NCI-H524 treated with DMSO at 0.1 percent for 48 hours (cell line): ENCODE results near the gene GALNT9.

Experiments used
- DNase-seq: peaks from one replicate; lab custom pipeline; 2025; lab: John Stamatoyannopoulos, UW

GALNT9 gene

DNA sequence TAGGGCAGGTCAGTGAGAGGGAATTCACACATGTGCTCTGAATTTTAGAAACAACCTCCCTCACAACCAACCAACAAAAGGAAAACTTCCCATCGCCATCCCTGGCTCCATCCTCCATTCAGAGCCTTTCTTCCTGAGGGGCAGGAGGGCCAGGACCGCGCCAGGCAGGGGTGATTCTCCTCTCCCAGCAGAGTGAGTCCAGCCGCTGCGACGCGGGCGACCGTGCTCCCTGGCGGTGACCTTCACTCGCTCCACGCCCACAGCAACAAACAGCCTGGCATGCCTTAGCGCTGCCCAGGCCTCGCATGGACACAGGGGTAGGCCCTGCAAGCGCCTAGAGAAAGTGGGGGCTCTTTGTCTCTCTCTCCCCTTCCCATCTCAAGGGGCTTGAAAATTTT, 3.7 kb downstream of the GALNT9 start:
- DNase-seq = no peak

DNA sequence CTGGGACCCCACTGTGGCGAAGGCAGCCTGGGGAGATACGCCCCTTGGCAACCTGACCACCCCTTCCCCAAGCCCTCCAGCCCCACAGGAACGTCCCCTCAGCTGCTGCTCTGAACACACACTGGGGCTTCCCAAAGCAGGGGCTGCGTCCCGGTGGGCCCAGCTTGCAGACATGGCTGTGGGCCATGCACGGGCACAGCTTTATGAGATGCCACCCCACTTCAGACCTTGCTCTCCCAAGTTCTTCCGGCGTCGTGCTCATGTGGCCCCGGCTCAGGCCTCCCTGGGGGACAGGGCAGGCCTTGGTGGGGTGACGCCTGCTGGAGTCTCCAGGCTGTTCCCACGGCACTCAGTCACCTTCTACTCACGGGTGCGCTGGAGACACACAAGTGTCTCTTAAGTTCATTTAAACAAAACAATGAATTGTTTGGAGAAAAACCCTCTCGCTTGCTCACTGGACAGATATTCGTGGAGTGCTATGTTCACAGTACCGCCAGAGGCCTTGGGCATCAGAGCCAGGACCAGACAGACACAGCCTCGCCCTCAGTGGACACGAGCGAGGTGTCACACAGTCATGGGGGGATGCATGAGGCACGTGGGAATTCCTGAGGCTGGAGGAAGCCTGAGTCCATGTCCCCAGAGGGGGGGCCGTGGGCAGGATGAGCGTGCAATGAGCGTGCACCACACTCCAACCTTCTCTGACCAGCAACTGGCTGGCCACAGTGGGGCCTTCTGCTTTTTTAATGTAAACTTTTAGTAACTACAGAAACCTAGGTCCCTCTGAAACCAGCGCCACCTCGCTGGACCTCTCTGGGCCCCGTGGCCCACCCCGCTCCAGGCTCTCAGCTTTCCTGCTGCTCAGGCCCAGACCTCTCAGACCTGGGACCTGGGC, 4.3 kb downstream of the GALNT9 start:
- no peak for DNase-seq

DNA sequence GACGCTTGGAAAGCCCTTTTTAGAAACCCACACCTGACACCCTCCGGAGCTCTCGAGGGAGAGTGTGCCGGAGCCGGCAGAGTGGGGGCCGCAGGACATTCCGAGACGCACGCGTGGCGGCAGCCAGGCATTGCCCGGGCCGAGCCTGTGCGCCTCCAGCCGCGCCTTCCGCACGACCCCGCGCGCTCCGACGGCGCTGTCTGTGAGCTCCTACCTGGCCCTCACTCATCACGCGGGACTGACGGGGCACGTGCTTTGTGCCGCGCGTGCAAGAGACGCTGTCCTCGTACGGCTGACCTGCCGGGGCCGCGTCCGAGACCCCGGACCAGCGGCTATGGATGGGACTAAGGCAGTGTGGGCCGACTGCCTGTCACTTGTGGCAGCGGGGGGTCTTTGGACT, 5.2 kb downstream of the GALNT9 start:
- DNase-seq = no peak

DNA sequence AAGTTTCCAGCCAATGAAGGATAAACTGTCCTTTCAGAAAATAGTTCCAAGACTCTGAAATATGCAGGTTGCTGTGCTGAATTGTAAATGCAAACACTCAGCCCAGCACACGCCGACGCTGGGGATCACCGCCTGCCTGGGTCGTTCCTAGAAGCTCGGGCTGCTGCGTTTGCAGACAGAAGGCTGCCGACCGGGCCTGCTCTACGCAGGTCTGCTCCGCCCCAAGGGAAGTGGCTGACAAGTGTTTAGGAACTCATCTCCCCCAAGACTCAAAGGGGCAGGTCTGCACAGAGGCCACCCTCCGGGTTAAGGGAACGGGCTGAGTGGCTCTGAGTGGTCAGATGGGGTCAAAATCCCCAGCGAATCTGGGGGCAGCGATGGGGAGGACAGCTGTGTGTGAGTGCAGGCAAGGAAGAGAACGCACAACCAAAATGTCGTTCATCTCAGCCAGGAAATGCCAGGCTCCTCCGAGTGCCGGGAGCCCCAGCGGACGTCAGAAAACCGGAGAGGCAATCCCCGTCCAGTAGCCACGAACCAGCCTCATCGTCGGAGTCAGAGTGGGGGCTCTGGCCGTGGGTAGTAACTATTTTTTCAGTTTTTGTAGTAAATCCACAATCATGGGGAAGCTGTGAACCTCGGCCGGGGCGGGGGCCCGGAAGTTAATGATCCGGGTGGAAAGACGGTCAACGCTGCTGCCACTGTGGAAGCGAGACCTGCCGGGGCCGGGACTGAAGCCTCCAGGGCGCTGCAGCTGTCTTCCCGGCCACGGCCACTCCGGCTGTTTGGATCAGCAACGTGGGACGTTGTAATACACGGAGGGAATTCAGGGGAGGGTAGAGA, 6.0 kb downstream of the GALNT9 start:
- no peak for DNase-seq

DNA sequence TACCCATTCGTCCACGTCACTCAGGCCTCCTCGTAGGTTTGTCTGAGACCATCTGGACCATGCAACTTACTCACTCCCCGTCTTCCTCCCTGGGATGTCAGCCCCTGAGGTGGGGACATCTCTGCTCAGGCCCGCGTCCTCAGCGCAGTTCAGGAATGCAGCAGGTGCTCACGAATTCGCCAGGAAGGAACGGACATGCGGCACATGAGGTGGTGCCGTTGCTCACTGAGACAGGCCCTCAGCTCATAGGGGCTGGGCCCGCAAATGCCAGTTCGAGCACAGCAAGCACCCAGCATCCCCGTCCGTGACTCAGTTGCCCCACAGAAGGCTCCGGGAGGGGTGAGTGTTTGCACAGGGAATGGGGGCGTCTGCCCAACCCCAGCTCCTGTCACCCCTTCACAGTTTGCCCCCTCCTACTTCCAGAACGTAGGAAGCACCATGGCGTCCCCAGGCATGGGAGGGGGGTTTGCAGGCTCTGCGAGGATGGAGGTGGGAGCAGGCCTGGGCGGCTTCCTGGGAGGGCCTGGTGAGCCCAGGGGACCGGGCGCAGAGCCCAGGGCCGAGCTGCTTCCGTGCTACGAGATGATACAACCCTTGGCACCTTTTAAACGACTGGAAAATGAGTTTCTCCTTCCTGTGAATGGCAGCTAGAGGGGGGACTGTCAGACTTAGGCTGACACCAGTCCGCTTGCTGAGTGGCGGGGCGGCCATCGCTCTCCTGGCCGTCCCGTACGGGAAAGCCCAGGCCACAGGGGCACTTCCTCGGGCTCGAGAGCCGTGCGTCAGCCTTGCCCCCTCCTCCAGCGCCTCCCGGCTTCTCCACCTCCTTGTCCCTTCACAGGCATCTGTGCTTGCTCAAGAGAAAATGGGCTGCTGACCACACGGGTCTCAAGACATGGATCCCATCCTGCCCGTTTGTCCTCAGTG, 6.9 kb downstream of the GALNT9 start:
- DNase-seq = no peak

DNA sequence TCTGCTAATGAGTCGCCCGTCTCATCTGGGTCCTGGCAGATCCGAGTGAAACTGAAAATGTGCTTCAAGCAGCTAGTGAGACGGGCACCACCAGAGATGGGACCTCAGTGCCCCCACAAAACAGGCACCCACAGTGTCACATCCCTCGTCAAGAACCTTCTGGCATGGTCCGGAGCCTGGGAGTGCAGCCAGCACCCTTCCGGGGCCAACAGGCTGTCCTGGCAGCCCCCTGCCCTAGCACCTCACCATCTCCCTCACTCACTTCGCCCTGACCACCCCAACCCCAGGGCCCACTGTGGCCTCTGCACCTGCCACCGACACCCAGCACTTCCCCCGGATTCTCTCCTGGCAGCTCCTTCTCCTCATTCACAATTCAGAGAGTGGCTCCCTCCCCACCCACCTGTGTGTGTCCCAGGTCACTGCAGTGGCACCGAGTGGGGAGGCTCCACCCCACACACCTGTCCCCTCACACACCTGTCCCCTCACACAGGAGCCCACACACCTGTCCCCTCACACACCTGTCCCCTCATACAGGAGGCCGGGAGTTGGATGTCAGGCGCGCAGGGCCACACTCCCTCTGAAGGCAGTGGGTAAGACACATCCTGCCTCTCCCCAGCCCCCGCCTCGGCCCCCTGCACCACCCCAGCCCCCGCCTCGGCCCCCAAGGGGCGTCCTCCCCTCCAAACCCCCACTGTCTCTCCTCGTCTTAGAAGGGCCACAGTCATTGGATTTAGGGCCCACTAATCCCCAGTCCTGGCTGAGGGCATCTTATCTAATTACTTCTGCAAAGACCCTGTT, 7.9 kb downstream of the GALNT9 start:
- no peak for DNase-seq

DNA sequence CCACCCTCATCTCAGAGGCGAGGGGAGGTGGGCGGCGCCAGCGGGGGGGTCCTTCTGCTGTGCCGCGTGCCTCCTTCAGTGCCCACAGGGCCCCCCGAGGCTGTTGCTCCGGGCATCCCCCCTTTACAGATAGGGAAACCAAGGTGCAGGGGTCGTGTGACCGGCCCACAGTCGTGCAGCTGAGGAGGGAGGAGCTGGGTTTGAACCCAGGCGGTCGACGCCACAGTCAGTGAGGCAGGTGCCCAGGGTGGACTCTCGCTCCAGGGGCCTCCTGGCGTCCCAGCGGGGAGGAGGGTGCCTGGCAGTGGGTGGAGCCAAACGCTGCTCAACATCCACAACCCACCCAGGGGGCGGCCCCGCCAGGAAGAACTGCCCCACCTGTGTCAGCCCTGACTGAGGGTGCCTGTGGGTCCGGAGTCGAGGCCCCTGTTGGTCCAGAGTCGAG, 8.6 kb downstream of the GALNT9 start:
- no peak for DNase-seq

GRCh38 chr12:132319991-132320570, 9.3 kb downstream of the GALNT9 start:
- no peak for DNase-seq

- DNase-seq = no peak
These were observed 9.9 kb downstream of the GALNT9 start for GRCh38 chr12:132319359-132319950.

- DNase-seq = no peak
These were observed 10.8 kb downstream of the GALNT9 start for GRCh38 chr12:132318618-132319033.

DNA sequence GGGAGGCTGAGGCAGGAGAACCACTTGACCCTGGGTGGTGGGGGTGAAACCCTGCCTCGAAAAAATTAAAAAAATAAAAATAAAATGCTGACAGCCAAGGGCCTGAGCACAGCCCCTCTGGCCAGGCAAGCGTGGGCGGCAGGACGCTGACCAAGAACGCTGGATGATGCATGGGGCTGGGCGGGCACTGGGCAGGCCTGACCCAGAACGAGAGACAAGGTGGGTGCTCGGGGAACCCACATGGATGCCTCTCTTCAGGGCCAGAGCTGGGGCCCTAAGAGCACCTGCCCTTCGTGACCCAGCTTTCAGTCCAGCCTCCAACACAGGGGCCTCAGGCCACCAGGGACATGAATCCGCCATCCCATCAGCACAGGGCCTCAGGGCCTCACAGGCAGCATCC, 11.3 kb downstream of the GALNT9 start:
- no peak for DNase-seq

GRCh38 chr12:132317233-132317938, 12.0 kb downstream of the GALNT9 start:
- DNase-seq = no peak

- DNase-seq = no peak
These were observed 12.7 kb downstream of the GALNT9 start for GRCh38 chr12:132316497-132317232.

GRCh38 chr12:132315951-132316350, 13.4 kb downstream of the GALNT9 start:
- DNase-seq = no peak

DNA sequence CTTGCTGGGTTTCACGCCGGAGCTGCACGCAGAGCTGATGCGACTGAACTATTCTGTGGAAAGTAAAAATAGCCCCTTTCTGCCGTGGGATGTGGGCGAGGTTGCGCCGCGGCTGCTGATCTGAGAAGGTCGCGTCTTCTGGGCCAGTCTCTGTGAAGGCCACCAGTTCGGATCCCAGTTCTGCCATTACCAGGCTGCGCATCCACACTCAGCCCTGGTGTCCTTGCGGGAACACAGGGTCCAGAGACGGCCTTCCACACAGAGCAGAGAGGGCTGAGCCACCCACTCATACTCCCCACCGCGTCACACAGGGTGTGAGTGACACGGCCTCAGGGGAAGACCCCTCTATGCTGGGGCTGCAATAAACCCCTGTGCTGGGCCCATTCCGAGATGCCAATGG, 13.9 kb downstream of the GALNT9 start:
- no peak for DNase-seq

DNA sequence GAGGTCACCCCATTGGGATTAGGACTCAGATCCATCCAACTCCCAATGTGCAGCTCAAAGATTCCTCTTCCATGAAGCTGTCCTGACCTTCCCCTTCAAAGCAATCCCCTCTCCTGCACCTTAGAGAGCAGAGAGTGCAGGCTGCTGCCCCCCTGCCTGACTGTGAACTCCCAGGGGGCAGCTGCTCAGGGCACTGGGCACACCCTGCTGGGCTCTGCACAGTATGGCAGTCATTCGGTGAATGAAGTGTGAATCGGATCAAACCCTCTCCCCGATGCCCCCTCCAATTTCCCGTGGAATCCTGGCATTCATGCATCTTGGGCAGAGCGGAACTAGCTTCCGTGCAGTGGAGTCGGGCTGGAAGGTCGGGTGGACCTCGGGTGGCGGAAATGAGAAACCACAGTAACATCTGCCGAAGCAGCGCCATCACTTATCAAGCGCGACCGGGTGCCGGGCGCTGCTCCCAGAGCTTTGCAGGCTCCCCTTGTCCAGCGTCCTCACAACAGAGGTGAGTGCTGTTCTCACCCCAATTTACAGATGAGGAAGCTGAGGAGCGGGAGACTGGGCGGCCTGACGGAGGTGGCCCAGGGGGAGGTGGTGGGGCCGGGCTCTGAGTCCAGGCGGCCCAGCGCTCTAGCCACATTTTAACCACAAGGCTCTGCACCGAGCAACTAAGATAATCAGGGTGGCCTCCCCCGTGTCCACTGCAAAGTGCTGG, 14.7 kb downstream of the GALNT9 start:
- no peak for DNase-seq

DNA sequence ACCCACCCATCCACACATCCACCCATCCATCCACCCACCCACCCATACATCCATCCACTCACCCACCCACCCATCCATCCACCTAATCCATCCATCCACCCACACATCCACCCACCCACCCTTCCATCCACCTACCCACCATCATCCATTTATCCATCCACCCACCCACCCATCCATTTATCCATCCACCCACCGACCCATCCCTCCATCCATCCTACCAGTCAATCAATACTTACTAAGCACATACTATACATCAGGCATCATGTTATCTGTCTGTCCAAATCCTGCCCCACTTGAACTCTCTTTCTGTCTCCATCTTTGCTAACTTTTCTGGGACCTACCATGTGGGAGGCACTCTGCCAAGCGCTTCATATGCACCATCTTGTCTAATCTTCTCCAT, 15.4 kb downstream of the GALNT9 start:
- DNase-seq = no peak

DNA sequence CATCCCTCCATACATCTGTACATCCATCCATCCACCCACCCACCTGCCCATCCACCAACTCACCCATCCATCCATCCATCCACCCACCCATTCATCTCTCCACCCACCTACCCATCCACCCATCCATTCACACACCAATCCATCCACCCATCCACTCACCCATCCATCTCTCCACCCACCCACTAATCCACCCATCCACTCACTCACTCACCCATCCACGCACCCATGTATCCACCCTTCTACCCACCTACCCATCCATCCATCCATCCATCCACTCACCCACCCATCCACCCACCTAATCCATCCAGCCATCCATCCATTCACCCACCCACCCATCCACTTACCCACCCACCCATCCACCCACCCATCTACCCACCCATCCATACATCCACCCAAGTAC, 16.2 kb downstream of the GALNT9 start:
- DNase-seq = no peak
